H1 (cell line): ENCODE data around the gene TPP2. TPM values are rescaled to one million over a fixed set of nuclear protein-coding genes. Genes with fewer than 3 reads are reported as not detected.

ENCODE experiments used
- PHF8 ChIP-seq: fragments of 200-600 bp; sonication (generic); conservative IDR thresholded peaks from 2 replicates; pipeline ENCODE4 v1.7.1; 2012; ENCODE audit warnings: low read depth, mild to moderate bottlenecking, inconsistent platforms, low read length, moderate library complexity
- polyA plus RNA-seq, 7 experiments: library from polyadenylated mRNA; depleted of rRNA in 3 of 7; stranded (reverse) in 5 of 7; unstranded in 2 of 7; fragments of >200 nt in 5 of 7; fragments of 200-250 nt in 2 of 7; gene quantifications; 1 replicate in 5 of 7; 2 replicates in 1 of 7; 4 replicates in 1 of 7; pipeline versions ENCODE4 v1.2.1 to v1.2.3, GENCODE V29; 2011 to 2013; ENCODE audit warnings: missing spikeins in 2 of 7, mixed read lengths in 2 of 7
- total RNA-seq: library from RNA; stranded (reverse); fragmentation: NEBNext Ultra II Directional; extraction: Animal tissue kit (Norgen Biotek cat#: 25700); gene quantifications from 2 replicates; pipeline ENCODE4 v1.2.1, GENCODE V29; 2021
- TF ChIP-seq, protein P1 (sequence below): fragments of 300-600 bp; sonication (generic); IDR thresholded peaks from 2 replicates; pipeline ENCODE4 v1.7.1; 2012; ENCODE audit warnings: low read length, moderate library complexity, mild to moderate bottlenecking, inconsistent platforms; ENCODE audit not compliant: insufficient replicate concordance
- TF ChIP-seq, protein P2 (sequence below), 3 experiments: IDR thresholded peaks; 1 replicate in 2 of 3; 2 replicates in 1 of 3; pipeline versions ENCODE4 v1.5.1 to v1.6.1; 2011; ENCODE audit warnings: low read length in 3 of 3, mild to moderate bottlenecking in 3 of 3, inconsistent platforms in 2 of 3, low read depth in 1 of 3, moderate library complexity in 1 of 3; ENCODE audit not compliant: insufficient read depth in 1 of 3; ENCODE audit errors: control extremely low read depth in 1 of 3
- TF ChIP-seq, protein P3 (sequence below): IDR thresholded peaks from 2 replicates; pipeline ENCODE4 v1.6.1; 2012; ENCODE audit warnings: low read length, inconsistent platforms

The TPP2 gene
- total and polyA plus RNA-seq, 2 of the 8 experiments (the other 6 are each of a cell fraction or from before 2014, with no cell fraction given), result 15.9 to 85.7 TPM

- TF ChIP-seq, protein P1, sequence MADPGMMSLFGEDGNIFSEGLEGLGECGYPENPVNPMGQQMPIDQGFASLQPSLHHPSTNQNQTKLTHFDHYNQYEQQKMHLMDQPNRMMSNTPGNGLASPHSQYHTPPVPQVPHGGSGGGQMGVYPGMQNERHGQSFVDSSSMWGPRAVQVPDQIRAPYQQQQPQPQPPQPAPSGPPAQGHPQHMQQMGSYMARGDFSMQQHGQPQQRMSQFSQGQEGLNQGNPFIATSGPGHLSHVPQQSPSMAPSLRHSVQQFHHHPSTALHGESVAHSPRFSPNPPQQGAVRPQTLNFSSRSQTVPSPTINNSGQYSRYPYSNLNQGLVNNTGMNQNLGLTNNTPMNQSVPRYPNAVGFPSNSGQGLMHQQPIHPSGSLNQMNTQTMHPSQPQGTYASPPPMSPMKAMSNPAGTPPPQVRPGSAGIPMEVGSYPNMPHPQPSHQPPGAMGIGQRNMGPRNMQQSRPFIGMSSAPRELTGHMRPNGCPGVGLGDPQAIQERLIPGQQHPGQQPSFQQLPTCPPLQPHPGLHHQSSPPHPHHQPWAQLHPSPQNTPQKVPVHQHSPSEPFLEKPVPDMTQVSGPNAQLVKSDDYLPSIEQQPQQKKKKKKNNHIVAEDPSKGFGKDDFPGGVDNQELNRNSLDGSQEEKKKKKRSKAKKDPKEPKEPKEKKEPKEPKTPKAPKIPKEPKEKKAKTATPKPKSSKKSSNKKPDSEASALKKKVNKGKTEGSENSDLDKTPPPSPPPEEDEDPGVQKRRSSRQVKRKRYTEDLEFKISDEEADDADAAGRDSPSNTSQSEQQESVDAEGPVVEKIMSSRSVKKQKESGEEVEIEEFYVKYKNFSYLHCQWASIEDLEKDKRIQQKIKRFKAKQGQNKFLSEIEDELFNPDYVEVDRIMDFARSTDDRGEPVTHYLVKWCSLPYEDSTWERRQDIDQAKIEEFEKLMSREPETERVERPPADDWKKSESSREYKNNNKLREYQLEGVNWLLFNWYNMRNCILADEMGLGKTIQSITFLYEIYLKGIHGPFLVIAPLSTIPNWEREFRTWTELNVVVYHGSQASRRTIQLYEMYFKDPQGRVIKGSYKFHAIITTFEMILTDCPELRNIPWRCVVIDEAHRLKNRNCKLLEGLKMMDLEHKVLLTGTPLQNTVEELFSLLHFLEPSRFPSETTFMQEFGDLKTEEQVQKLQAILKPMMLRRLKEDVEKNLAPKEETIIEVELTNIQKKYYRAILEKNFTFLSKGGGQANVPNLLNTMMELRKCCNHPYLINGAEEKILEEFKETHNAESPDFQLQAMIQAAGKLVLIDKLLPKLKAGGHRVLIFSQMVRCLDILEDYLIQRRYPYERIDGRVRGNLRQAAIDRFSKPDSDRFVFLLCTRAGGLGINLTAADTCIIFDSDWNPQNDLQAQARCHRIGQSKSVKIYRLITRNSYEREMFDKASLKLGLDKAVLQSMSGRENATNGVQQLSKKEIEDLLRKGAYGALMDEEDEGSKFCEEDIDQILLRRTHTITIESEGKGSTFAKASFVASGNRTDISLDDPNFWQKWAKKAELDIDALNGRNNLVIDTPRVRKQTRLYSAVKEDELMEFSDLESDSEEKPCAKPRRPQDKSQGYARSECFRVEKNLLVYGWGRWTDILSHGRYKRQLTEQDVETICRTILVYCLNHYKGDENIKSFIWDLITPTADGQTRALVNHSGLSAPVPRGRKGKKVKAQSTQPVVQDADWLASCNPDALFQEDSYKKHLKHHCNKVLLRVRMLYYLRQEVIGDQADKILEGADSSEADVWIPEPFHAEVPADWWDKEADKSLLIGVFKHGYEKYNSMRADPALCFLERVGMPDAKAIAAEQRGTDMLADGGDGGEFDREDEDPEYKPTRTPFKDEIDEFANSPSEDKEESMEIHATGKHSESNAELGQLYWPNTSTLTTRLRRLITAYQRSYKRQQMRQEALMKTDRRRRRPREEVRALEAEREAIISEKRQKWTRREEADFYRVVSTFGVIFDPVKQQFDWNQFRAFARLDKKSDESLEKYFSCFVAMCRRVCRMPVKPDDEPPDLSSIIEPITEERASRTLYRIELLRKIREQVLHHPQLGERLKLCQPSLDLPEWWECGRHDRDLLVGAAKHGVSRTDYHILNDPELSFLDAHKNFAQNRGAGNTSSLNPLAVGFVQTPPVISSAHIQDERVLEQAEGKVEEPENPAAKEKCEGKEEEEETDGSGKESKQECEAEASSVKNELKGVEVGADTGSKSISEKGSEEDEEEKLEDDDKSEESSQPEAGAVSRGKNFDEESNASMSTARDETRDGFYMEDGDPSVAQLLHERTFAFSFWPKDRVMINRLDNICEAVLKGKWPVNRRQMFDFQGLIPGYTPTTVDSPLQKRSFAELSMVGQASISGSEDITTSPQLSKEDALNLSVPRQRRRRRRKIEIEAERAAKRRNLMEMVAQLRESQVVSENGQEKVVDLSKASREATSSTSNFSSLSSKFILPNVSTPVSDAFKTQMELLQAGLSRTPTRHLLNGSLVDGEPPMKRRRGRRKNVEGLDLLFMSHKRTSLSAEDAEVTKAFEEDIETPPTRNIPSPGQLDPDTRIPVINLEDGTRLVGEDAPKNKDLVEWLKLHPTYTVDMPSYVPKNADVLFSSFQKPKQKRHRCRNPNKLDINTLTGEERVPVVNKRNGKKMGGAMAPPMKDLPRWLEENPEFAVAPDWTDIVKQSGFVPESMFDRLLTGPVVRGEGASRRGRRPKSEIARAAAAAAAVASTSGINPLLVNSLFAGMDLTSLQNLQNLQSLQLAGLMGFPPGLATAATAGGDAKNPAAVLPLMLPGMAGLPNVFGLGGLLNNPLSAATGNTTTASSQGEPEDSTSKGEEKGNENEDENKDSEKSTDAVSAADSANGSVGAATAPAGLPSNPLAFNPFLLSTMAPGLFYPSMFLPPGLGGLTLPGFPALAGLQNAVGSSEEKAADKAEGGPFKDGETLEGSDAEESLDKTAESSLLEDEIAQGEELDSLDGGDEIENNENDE, result no peak
- TF ChIP-seq, protein P2, sequence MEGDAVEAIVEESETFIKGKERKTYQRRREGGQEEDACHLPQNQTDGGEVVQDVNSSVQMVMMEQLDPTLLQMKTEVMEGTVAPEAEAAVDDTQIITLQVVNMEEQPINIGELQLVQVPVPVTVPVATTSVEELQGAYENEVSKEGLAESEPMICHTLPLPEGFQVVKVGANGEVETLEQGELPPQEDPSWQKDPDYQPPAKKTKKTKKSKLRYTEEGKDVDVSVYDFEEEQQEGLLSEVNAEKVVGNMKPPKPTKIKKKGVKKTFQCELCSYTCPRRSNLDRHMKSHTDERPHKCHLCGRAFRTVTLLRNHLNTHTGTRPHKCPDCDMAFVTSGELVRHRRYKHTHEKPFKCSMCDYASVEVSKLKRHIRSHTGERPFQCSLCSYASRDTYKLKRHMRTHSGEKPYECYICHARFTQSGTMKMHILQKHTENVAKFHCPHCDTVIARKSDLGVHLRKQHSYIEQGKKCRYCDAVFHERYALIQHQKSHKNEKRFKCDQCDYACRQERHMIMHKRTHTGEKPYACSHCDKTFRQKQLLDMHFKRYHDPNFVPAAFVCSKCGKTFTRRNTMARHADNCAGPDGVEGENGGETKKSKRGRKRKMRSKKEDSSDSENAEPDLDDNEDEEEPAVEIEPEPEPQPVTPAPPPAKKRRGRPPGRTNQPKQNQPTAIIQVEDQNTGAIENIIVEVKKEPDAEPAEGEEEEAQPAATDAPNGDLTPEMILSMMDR (IDR thresholded peaks at IDR 0.05; ENCODE audit: control extremely low read depth in 1 of 3, insufficient read depth in 1 of 3, low read depth in 1 of 3, low read length in 3 of 3), result no peak
- TF ChIP-seq, protein P3, sequence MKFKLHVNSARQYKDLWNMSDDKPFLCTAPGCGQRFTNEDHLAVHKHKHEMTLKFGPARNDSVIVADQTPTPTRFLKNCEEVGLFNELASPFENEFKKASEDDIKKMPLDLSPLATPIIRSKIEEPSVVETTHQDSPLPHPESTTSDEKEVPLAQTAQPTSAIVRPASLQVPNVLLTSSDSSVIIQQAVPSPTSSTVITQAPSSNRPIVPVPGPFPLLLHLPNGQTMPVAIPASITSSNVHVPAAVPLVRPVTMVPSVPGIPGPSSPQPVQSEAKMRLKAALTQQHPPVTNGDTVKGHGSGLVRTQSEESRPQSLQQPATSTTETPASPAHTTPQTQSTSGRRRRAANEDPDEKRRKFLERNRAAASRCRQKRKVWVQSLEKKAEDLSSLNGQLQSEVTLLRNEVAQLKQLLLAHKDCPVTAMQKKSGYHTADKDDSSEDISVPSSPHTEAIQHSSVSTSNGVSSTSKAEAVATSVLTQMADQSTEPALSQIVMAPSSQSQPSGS, result no peak
- TF ChIP-seq PHF8, result no peak
Observed at GRCh38 chr13:102598061-102598460, 1.3 kb downstream of the TPP2 start (continued).
